ENCODE measurements around the gene MYO5C.

- no peak for TF ChIP-seq CTCF (conservative IDR thresholded peaks at IDR 0.05; ENCODE audit: low read depth, low read length)
- no peak for TF ChIP-seq EZH2 (IDR thresholded peaks at IDR 0.05; ENCODE audit: borderline replicate concordance, low read depth, low read length, poor library complexity, severe bottlenecking)
Measured at GRCh38 chr15:52328680-52329079, 33.1 kb upstream of the MYO5C start.

Measured in A673 (cell line).